Measurements from ENCODE around the gene BBLN.

Gene BBLN

DNA sequence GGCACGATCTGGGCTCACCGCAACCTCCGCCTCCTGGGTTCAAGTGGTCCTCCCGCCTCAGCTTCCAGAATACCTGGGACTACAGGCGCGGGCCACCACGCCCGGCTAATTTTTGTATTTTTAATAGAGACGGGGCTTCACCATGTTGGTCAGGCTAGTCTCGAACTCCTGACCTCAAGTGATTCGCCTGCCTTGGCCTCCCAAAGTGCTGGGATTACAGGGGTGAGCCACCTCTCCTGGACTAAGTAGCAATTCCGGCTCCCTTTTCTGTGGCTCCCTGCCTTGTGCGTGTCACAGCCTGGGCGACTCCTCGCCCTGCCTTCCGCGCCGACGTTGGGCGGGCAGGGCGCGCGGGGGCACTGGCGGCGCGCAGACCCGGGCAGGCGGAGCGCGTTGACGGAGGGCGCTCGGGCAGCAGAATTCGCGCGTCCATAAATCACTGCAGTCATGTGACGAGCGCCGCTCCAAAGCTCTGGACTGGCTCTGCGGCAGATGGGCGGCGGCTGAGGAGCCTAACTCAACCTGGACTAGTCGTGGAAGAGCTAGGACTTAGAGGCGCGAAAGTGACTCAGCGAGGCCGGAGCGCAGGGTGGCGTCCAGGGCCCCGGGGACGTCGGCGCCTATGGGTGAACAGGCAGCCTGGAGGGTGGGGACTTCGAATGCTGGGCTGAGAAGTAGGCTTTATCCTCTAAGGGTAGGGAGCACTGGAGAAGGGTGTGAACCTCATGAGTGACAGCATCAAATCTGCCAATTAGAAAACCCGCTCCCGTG is 32.7 kb downstream of the BBLN start:
- peak; percentile 50 for DNase-seq

DNA sequence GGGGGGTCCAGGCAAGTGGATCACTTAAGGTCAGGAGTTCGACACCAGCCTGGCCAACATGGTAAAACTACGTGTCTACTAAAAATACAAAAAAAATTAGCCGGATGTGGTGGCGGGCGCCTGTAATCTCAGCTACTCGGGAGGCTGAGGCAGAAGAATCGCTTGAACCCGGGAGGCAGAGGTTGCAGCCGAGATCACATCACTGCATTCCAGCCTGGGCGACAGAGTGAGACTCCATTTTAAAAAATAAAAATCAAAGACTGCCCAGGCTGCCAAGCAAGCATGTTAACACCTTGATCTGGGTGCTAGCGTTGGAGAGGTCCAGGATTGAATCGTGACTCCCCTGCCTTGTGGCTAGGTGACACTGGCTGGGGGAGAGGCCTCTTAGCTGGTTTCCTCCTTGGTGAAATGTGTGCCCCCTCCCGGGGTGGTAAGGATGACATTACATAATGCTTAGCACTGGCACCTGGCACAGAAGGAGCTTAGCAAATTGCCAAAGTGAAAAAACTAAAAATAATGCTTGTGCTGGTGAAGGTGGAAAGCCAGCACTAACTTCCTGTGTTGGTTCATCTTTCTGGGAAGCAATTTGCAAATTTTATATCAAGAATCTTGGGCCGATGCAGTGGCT is 33.5 kb downstream of the BBLN start:
- DNase-seq, result no peak

GRCh38 chr9:128201441-128202369 is 41.6 kb downstream of the BBLN start:
- no peak for DNase-seq

DNA sequence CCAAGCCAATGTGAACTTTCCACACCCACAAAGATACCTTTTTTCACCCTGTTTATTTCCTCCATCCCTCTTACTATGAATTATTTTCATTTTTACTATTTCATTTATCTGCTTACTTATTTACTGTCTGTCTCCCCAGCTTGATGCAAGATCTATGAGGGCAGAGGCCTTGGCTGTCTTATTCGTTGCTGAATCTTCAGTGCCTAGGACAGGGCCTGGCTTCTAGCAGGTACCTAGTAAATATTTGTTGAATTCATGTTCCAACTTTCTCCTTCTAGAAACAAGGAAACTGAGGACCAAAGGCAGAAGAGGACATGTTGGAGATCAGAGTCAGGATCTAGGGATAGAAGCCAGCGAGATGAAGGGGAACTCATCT is 42.6 kb downstream of the BBLN start:
- DNase-seq, result no peak

DNA sequence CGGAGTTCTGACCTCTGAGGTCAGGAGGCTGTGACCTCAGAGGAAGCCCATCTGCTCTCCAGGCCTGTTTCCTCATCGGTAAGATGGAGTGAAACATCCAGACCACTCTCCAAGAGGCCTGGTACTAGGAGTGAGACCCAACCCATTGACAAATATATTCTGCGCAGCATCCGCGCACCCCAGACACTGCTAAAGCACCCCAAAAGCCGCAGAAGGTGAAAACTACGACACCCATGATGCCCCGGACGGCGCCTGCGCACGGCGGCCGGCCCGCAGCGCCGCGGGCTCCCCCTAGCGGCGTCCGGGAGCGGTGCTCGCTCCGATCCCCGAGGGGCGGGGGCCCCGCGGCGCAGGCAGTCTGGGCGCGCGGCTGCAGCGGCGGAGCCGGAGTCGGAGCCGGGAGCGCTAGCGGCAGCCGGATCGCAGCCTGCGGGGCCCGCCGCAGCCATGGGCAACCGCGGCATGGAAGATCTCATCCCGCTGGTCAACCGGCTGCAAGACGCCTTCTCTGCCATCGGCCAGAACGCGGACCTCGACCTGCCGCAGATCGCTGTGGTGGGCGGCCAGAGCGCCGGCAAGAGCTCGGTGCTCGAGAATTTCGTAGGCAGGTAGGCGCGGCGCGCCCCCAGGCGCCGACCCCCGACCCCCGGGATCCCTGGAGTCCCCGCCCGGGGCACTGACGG is 43.1 kb downstream of the BBLN start, which contains the start of gene DNM1:
Gene DNM1, plus strand, starts transcription at position 356 of the 683 bp plus-strand sequence. Its CDS starts 92 bp downstream, at position 448.
- DNase-seq, result peak; percentile 47

DNA sequence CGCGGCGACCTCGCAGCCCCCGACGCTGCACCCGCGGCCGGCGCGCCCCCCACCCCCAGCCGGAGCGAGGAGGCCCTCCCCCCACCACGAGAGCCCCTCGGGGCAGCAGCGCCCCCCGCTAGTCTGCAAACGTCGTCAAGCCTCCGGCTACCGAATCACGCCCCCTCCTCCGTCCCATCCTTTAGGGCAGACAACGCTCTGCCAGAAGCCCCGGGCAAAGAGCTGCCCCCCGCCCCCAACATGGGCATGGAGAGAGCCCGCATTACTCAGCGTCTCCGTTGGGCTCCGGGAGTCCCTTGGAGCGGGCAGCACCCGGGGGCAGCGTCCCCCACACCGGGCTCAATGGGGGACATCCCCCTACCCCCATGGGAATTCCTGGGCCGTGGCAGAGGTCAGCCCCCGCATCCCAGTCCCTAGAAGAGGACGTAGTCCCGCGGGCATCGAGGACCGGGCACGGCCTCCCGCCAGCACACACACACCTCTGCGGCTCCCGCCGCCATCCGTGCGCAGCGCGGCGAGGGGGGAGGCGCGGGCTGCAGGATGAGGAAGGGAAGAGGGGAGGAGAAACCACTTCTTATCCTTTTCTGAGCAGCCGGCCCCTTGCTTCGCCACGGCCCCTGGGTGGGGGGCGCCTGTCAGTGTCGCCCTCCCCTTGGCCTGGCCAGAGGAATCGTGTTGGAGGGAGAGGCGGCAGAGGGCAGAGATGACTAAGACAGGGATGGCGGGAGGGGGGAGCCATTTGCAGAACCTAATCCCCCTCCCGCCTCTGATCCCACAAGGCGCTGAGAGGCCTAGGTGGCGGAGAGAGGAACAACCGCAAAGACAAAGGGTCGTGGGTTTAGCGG is 43.9 kb downstream of the BBLN start:
- DNase-seq, result no peak

DNA sequence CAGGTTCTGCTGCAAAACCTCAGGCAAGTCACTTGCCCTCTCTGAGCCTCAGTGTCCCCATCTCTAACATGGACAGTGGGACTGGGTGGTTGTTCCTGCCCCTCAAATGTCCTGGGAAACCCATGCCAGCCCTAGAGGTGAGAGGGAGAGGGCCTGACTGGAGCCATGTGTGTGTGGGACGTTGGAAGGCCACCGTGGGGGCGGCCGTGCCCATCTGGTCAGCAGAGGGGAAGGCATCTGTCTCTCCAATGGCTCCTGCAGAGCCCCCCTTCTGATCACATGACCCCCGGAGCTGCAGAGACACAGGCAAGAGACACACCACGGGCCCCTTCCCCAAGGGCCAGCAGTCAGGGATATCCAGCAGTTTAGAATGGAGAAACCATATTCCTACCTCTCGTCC is 44.8 kb downstream of the BBLN start:
- no peak for DNase-seq

GRCh38 chr9:128205296-128205944 is 45.4 kb downstream of the BBLN start:
- DNase-seq, result no peak

GRCh38 chr9:128206484-128206883 is 46.4 kb downstream of the BBLN start:
- no peak for DNase-seq

DNA sequence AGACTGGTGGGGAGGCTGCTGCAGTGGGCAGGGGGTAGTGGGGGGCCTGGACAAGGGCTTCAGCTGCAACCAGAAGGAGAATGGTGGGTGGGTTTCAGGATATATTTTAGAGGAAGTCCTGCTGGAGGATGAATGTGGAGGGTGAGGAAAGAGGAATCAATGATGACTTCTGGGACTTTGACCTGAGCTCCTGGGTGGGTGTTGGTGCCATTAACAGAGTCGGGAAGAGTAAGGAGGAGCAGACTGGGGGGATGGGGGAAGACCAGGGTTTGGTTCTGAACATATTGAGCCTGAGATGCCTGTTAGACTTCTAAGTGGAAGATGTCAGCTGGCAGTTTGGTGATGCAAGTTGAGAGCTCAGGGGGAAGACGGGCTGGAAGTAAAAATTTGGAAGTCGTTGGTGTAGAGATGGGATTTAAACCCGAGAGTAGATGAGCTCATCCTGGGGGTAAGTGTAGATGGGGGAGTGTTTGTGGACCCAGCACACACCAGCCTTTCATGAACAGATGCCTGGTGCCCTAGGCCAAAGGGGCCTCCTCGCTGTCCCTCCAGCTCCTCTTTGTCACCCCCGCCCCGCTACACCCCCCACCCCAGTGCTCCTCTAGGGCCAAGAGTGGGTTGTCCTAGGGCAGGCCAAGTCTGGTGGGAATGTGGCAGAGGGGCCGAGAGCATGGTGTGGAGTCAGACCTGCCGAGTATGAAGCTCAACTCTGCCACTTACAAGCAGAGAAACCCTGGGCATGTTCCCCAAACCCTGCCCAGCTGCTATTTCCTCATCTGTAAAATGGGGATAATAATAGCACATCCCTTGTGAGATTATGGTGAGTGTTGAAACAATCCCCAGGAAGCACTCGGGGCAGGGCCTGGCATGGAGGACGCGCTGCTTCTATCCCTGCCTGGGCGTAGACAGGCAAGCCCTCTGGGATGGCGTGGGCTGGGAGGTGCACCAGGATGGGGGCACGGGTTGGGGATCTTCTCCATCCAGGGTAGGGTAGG is 47.1 kb downstream of the BBLN start:
- no peak for DNase-seq

DNA sequence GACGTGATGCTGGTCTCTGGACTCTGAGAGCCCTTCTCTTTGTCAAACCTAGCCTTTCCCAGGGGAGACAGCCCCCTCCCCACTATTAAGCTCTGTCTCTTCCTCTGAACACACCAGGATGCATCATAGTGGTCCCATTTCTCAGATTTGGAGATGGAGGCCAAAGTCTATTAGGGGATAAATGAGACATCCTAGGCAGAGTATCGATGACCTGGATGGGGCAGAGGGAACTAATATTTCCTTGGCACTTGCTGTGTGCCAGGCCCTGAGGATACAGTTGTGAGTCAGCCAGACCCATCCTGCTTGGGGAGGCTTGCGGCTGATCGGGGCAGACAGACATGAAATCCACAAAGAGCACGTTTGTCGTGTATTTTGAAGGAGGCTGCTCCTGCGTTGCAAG is 48.3 kb downstream of the BBLN start:
- no peak for DNase-seq

GRCh38 chr9:128208946-128209669 is 49.0 kb downstream of the BBLN start:
- no peak for DNase-seq

DNA sequence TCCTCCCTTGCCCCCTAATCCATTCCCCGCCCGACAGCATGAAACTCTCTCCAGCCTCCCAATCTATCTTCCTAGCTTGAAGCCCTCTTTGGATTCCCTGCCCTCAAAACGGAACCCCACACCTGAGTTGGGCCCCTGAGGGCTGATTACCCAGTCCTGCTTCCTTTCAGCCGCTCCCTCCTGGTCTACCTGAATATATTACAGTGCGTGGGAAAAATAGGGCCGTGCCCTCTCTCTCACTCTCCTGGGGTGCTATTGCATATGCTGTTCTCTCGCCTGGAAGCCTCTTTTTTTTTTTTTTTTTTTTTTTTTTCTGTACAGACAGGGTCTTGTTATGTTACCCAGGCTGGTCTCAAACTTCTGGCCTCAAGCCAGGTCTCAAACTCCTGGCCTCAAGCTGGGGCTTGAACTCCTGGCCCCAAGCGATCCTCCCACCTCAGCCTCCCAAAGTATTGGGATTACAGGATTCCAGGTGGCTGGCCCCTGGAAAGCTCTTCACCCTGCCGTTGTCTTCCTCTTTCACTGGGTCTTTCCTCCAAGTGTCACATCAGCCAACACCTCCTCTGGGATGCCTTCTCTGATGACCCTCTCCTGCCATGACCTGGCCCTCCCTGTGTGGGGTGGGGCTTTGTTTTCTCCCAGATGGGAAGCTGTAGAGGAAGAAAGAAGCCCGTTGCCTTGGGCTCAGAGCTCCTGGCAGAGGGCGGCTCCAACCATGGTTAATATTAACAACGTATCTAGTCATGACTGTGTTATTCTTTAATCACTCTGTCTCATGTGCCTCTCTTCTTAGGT is 51.3 kb downstream of the BBLN start:
- no peak for DNase-seq

- DNase-seq, result no peak
Observed at GRCh38 chr9:128211981-128212281, 51.9 kb downstream of the BBLN start.
